Measurements from ENCODE around the gene PFDN4. TPM values are rescaled to one million over a fixed set of nuclear protein-coding genes. Genes with fewer than 3 reads are reported as not detected.

PFDN4 gene
- total RNA-seq, 1 donor from 2014 or later, result 15.3 TPM

DNA sequence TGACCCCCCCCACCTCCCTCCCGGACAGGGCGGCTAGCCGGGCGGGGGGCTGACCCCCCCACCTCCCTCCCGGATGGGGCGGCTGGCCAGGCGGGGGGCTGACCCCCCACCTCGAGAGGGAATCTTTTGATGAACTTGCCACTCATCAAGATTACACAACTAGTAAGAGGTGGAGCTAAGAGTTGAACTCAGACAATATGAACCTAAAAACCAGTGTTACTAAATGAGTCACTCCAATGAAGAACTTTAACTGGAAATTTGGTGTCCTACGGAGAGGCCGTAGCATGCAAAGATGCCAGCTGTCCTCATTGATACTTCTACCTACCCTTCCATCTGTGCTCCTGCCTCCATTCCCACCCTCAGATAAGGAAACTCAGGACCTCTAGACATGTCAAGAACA lies 42.8 kb downstream of the PFDN4 start:
- Histone ChIP-seq H3K4me1 (no peaks in the 10 kb centered on the region), H3K27me3 (ENCODE audit: low read depth) (no peaks in the 10 kb centered on the region), H3K4me3 (no peak overlapping the region), H3K36me3 (no peaks in the 10 kb centered on the region), H3K27ac (no peak overlapping the region), H3K9me3 (no peaks in the 10 kb centered on the region)
- TF ChIP-seq, protein P1, sequence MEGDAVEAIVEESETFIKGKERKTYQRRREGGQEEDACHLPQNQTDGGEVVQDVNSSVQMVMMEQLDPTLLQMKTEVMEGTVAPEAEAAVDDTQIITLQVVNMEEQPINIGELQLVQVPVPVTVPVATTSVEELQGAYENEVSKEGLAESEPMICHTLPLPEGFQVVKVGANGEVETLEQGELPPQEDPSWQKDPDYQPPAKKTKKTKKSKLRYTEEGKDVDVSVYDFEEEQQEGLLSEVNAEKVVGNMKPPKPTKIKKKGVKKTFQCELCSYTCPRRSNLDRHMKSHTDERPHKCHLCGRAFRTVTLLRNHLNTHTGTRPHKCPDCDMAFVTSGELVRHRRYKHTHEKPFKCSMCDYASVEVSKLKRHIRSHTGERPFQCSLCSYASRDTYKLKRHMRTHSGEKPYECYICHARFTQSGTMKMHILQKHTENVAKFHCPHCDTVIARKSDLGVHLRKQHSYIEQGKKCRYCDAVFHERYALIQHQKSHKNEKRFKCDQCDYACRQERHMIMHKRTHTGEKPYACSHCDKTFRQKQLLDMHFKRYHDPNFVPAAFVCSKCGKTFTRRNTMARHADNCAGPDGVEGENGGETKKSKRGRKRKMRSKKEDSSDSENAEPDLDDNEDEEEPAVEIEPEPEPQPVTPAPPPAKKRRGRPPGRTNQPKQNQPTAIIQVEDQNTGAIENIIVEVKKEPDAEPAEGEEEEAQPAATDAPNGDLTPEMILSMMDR (IDR thresholded peaks at IDR 0.05), result no peak
- DNase-seq (no peak), ATAC-seq (no peak)
- intact Hi-C loops (cut with DNase I), result no loop called here

DNA sequence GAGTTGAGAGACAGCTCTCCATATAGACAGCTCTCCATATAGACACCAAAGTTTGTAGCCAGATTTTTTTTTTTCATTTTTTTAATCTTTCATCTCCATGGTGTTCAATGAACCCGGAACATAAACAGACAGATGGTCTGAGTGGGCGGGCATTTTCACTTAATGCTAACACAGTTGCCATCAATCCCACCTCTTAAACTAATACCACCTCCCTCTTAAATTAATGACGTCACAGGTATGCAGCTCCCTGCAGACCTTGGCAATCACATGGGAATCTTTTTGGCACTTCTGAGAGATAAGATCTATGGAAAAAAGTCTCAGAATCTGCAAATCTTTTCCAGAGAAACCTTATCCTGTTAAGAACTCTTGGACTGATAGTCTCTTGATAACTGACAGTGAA lies 43.2 kb downstream of the PFDN4 start:
- Histone ChIP-seq H3K4me3 (no peak overlapping the region), H3K4me1 (no peaks in the 10 kb centered on the region), H3K36me3 (no peaks in the 10 kb centered on the region), H3K27me3 (ENCODE audit: low read depth) (no peaks in the 10 kb centered on the region), H3K9me3 (no peaks in the 10 kb centered on the region), H3K27ac (no peak overlapping the region)
- intact Hi-C loops (cut with DNase I), result no loop called here
- DNase-seq, result no peak
- ATAC-seq, result no peak
- TF ChIP-seq, protein P1 (IDR thresholded peaks at IDR 0.05), result no peak

DNA sequence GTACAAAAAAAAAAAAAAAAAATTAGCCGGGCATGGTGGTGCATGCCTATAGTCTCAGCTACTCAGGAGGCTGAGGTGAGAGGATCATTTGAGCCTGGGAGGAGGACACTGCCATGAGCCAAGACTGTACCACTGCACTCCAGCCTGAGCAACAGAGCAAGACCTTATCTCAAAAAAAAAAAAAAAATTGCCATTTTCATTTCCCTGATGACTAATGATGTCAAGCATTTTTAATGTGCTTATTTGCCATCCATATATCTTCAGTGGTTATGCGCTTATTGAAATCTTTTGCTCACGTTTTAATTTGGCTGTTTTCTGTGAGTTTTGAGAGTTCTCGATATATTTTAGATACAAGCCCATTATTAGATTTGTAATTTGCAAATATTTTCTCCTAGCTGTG lies 46.7 kb downstream of the PFDN4 start:
- TF ChIP-seq, protein P1 (IDR thresholded peaks at IDR 0.05), result no peak
- Histone ChIP-seq H3K4me1 (no peaks in the 10 kb centered on the region), H3K27me3 (ENCODE audit: low read depth) (no peaks in the 10 kb centered on the region), H3K36me3 (no peaks in the 10 kb centered on the region), H3K9me3 (no peaks in the 10 kb centered on the region), H3K4me3 (no peak overlapping the region), H3K27ac (no peak overlapping the region)
- no peak for ATAC-seq
- DNase-seq, result no peak
- intact Hi-C loops (cut with DNase I), result no loop called here

DNA sequence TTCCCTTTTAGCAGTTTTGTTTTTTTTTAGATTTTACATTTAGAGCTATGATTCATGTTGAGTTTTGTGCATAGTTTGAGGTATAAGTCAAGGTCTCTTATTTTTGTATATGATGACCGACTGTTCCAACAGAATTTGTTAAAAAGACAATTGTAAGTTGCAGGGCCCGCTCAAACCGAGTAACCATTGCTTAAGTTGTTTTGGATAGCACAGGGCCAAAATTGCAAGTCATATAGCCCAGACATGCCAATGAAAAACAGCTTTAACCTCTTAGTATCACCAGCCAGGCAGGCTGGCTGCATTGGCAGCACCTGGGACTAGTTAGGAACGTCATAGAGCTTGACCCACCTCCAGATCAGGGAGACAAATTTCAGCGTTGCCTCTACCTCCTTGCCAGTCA lies 47.3 kb downstream of the PFDN4 start:
- H3K4me3 ChIP-seq, result no peak overlapping the region
- H3K4me1 ChIP-seq, result no peaks in the 10 kb centered on the region
- no peaks in the 10 kb centered on the region for H3K27me3 ChIP-seq (ENCODE audit: low read depth)
- H3K9me3 ChIP-seq, result no peaks in the 10 kb centered on the region
- intact Hi-C loops (cut with DNase I), result no loop called here
- TF ChIP-seq, protein P1 (IDR thresholded peaks at IDR 0.05), result no peak
- DNase-seq (no peak), ATAC-seq (no peak)
- no peaks in the 10 kb centered on the region for H3K36me3 ChIP-seq
- no peak overlapping the region for H3K27ac ChIP-seq

DNA sequence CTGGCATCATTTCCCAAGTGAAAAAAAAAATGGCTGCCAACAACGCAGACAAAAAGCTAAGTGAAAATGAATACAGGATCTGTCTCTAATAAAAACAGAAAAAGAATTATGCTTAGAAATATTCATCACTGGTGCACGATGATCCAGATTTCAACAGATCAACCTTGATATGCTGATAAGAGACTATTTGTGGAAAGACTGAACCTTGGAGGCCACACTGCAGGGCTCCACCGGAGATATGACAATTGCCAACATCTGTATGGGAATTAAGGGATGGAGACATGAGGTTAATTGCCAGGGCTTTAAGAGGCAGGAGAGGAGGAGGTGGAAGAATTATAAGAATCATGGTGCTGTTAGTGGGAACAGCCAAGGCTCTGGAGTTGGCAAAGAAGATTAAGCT lies 48.3 kb downstream of the PFDN4 start:
- TF ChIP-seq, protein P1 (IDR thresholded peaks at IDR 0.05), result no peak
- H3K27ac ChIP-seq, result no peak overlapping the region
- H3K27me3 ChIP-seq (ENCODE audit: low read depth), result no peaks in the 10 kb centered on the region
- H3K4me1 ChIP-seq, result no peaks in the 10 kb centered on the region
- no peak overlapping the region for H3K4me3 ChIP-seq
- no peaks in the 10 kb centered on the region for H3K9me3 ChIP-seq
- DNase-seq (no peak), ATAC-seq (no peak)
- intact Hi-C loops (cut with DNase I), result no loop called here
- no peaks in the 10 kb centered on the region for H3K36me3 ChIP-seq

All from lower lobe of right lung (tissue), 2 donors.